Measurements from ENCODE around the gene CALCOCO1. TPM values are rescaled to one million over a fixed set of nuclear protein-coding genes. Genes with fewer than 3 reads are reported as not detected.

CALCOCO1 gene
- polyA plus RNA-seq, 1 donor from 2014 or later, result 169 TPM

DNA sequence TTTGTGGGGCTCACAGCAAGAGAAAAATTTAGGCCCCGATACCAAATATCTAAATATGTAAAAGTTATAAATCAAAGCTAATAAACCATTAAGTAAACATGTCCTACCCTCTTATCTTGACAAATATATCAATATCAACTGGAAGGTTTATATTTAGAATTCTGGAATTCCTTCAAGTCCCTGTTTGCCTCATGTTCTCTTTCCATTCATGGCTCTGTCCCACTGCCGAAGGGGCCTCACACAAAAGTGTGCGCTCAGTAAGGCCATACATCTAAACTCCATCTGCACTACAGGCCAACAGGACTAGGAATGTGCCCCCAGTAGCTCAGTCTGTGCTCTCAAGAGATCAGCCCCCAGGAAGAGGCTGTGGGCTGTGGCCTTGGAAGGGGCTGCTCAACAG, 40.8 kb downstream of the CALCOCO1 start:
- Histone ChIP-seq H2AFZ (ENCODE audit: low read depth, low read length) (no peak overlapping the region), H3F3A (ENCODE audit: insufficient read depth, low read length, poor library complexity, severe bottlenecking) (no peaks in the 10 kb centered on the region), H3K79me2 (replicated peaks; ENCODE audit: insufficient read depth, low read length) (no peaks in the 10 kb centered on the region), H3K4me3 (ENCODE audit: low read length) (no peak overlapping the region), H3K27me3 (ENCODE audit: insufficient read depth, low read depth, low read length) (no peaks in the 10 kb centered on the region), H3K4me2 (ENCODE audit: low read length) (no peak overlapping the region), H3K27ac (ENCODE audit: low read length) (no peak overlapping the region), H4K20me1 (ENCODE audit: insufficient read depth) (no peaks in the 10 kb centered on the region), H3K9me3 (ENCODE audit: low read length) (no peaks in the 10 kb centered on the region), H3K9me2 (ENCODE audit: insufficient read depth, low read length) (no peaks in the 10 kb centered on the region), H3K9ac (ENCODE audit: low read length) (no peak overlapping the region), H3K36me3 (ENCODE audit: insufficient read depth, low read length) (no peaks in the 10 kb centered on the region)
- TF ChIP-seq RAD21 (conservative IDR thresholded peaks at IDR 0.05) (no peak), EZH2 (IDR thresholded peaks at IDR 0.05; ENCODE audit: borderline replicate concordance, insufficient read depth, low read length, poor library complexity, severe bottlenecking) (no peak), SMC3 (conservative IDR thresholded peaks at IDR 0.05; ENCODE audit: poor library complexity) (no peak), TAF1 (IDR thresholded peaks at IDR 0.05; ENCODE audit: low read depth) (no peak), MXI1 (conservative IDR thresholded peaks at IDR 0.05; ENCODE audit: poor library complexity, severe bottlenecking) (no peak), EP300 (conservative IDR thresholded peaks at IDR 0.05; ENCODE audit: poor library complexity, severe bottlenecking) (no peak), POLR2AphosphoS5 (IDR thresholded peaks at IDR 0.05) (no peak)
- TF ChIP-seq, protein P1, sequence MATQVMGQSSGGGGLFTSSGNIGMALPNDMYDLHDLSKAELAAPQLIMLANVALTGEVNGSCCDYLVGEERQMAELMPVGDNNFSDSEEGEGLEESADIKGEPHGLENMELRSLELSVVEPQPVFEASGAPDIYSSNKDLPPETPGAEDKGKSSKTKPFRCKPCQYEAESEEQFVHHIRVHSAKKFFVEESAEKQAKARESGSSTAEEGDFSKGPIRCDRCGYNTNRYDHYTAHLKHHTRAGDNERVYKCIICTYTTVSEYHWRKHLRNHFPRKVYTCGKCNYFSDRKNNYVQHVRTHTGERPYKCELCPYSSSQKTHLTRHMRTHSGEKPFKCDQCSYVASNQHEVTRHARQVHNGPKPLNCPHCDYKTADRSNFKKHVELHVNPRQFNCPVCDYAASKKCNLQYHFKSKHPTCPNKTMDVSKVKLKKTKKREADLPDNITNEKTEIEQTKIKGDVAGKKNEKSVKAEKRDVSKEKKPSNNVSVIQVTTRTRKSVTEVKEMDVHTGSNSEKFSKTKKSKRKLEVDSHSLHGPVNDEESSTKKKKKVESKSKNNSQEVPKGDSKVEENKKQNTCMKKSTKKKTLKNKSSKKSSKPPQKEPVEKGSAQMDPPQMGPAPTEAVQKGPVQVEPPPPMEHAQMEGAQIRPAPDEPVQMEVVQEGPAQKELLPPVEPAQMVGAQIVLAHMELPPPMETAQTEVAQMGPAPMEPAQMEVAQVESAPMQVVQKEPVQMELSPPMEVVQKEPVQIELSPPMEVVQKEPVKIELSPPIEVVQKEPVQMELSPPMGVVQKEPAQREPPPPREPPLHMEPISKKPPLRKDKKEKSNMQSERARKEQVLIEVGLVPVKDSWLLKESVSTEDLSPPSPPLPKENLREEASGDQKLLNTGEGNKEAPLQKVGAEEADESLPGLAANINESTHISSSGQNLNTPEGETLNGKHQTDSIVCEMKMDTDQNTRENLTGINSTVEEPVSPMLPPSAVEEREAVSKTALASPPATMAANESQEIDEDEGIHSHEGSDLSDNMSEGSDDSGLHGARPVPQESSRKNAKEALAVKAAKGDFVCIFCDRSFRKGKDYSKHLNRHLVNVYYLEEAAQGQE (IDR thresholded peaks at IDR 0.05; ENCODE audit: borderline replicate concordance), result no peak
- TF ChIP-seq, protein P2, sequence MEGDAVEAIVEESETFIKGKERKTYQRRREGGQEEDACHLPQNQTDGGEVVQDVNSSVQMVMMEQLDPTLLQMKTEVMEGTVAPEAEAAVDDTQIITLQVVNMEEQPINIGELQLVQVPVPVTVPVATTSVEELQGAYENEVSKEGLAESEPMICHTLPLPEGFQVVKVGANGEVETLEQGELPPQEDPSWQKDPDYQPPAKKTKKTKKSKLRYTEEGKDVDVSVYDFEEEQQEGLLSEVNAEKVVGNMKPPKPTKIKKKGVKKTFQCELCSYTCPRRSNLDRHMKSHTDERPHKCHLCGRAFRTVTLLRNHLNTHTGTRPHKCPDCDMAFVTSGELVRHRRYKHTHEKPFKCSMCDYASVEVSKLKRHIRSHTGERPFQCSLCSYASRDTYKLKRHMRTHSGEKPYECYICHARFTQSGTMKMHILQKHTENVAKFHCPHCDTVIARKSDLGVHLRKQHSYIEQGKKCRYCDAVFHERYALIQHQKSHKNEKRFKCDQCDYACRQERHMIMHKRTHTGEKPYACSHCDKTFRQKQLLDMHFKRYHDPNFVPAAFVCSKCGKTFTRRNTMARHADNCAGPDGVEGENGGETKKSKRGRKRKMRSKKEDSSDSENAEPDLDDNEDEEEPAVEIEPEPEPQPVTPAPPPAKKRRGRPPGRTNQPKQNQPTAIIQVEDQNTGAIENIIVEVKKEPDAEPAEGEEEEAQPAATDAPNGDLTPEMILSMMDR (IDR thresholded peaks at IDR 0.05; ENCODE audit: poor library complexity, severe bottlenecking), result no peak

DNA sequence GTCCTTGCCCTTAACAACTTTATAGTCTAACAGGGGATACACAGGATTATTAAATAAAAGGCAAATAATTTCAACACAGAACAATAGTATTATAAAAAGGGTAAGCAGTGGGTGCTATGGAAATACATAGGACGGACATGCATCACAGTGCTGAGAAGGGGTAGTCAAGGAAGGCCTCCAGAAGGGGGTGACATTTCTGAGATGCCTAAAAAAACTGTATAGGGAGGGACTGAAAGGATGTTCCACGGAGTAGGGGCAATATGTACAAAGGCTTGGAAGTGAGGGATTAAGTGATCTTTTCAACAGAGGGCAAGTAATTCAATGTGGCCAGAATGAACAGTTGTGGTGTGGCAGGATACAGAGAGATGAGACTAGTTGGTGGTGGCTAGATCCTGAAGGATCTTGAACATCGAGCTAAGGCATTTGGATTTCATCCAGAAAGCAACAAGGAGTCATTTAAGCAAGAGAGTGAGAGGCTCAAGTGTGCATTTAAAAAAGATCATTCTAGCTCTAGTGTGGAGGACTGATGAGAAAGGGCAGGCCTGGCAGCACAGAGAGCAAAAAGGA, 42.5 kb downstream of the CALCOCO1 start:
- TF ChIP-seq POLR2AphosphoS5 (IDR thresholded peaks at IDR 0.05) (no peak), TAF1 (IDR thresholded peaks at IDR 0.05; ENCODE audit: low read depth) (no peak)
- TF ChIP-seq, protein P2 (IDR thresholded peaks at IDR 0.05; ENCODE audit: poor library complexity, severe bottlenecking), result no peak
- Histone ChIP-seq H3K36me3 (ENCODE audit: insufficient read depth, low read length) (no peaks in the 10 kb centered on the region), H2AFZ (ENCODE audit: low read depth, low read length) (no peak overlapping the region), H3K4me2 (ENCODE audit: low read length) (no peak overlapping the region), H3K9ac (ENCODE audit: low read length) (no peak overlapping the region), H3F3A (ENCODE audit: insufficient read depth, low read length, poor library complexity, severe bottlenecking) (no peaks in the 10 kb centered on the region), H3K4me3 (ENCODE audit: low read length) (no peak overlapping the region), H3K27me3 (ENCODE audit: insufficient read depth, low read depth, low read length) (no peaks in the 10 kb centered on the region), H3K9me2 (ENCODE audit: insufficient read depth, low read length) (no peaks in the 10 kb centered on the region), H3K9me3 (ENCODE audit: low read length) (no peaks in the 10 kb centered on the region), H3K27ac (ENCODE audit: low read length) (no peak overlapping the region), H3K79me2 (replicated peaks; ENCODE audit: insufficient read depth, low read length) (no peaks in the 10 kb centered on the region), H4K20me1 (ENCODE audit: insufficient read depth) (no peaks in the 10 kb centered on the region)

All from neural cell (in vitro differentiated cells).